OCI-LY1 (cell line): ENCODE results near the gene P3H4.

Experiments
- H2AFZ ChIP-seq: fragments of 200-600 bp; sonication (generic), shearing (Covaris generic); 2 replicates; pipeline ENCODE4 v1.6.0; 2014; ENCODE audit warnings: antibody characterized with exemption, mild to moderate bottlenecking, low read length
- H3F3A ChIP-seq: fragments of 200-600 bp; sonication (generic), shearing (Covaris generic); 2 replicates; pipeline ENCODE4 v1.6.0; 2014; ENCODE audit warnings: mild to moderate bottlenecking, antibody characterized with exemption, low read length, moderate library complexity; ENCODE audit not compliant: insufficient read depth
- H3K27ac ChIP-seq: fragments of 200-600 bp; sonication (generic); 2 replicates; pipeline ENCODE4 v1.5.1; 2014; ENCODE audit warnings: low read length, mixed run types, mild to moderate bottlenecking, low read depth; ENCODE audit not compliant: poor library complexity, severe bottlenecking
- H3K27me3 ChIP-seq: fragments of 200-600 bp; sonication (generic); 2 replicates; pipeline ENCODE4 v1.6.0; 2014; ENCODE audit warnings: antibody characterized with exemption, mild to moderate bottlenecking, low read length, moderate library complexity; ENCODE audit not compliant: insufficient read depth
- H3K36me3 ChIP-seq: fragments of 200-600 bp; sonication (generic); 2 replicates; pipeline ENCODE4 v1.6.1; 2014; ENCODE audit warnings: mild to moderate bottlenecking, antibody characterized with exemption, low read length, moderate library complexity, mixed read lengths; ENCODE audit not compliant: insufficient read depth
- H3K4me1 ChIP-seq: fragments of 200-600 bp; sonication (generic); 2 replicates; pipeline ENCODE4 v1.5.1; 2014; ENCODE audit warnings: mild to moderate bottlenecking, low read length, moderate library complexity; ENCODE audit not compliant: insufficient read depth, severe bottlenecking
- H3K4me2 ChIP-seq: fragments of 200-600 bp; sonication (generic), shearing (Covaris generic); 2 replicates; pipeline ENCODE4 v1.6.1; 2014; ENCODE audit warnings: low read length
- H3K4me3 ChIP-seq: fragments of 200-600 bp; sonication (generic); 2 replicates; pipeline ENCODE4 v1.5.1; 2014; ENCODE audit warnings: low read length, low read depth, mild to moderate bottlenecking, mixed read lengths; ENCODE audit not compliant: poor library complexity, severe bottlenecking
- H3K79me2 ChIP-seq: fragments of 200-600 bp; shearing (Covaris generic); 2 replicates; pipeline ENCODE4 v1.6.1; 2016; ENCODE audit warnings: mixed run types, low read length, mixed read lengths; ENCODE audit not compliant: insufficient read depth
- H3K9ac ChIP-seq: fragments of 200-600 bp; sonication (generic), shearing (Covaris generic); 2 replicates; pipeline ENCODE4 v1.6.1; 2014; ENCODE audit warnings: mild to moderate bottlenecking, low read length, mixed read lengths
- H3K9me2 ChIP-seq: fragments of 200-600 bp; sonication (generic), shearing (Covaris generic); 2 replicates; pipeline ENCODE4 v1.6.1; 2014; ENCODE audit warnings: low read depth, mild to moderate bottlenecking, low read length, mixed read lengths
- H3K9me3 ChIP-seq: fragments of 200-600 bp; shearing (Covaris generic); 2 replicates; pipeline ENCODE4 v1.6.1; 2014; ENCODE audit warnings: low read length, mixed read lengths
- H4K20me1 ChIP-seq: fragments of 200-600 bp; sonication (generic), shearing (Covaris generic); 2 replicates; pipeline ENCODE4 v1.6.0; 2016; ENCODE audit warnings: mild to moderate bottlenecking, low read length; ENCODE audit not compliant: insufficient read depth
- CTCF ChIP-seq: fragments of 200-600 bp; sonication (generic), shearing (Covaris generic); IDR thresholded peaks from 2 replicates; pipeline ENCODE4 v1.5.1; 2017; ENCODE audit warnings: mild to moderate bottlenecking, antibody characterized with exemption, low read length, moderate library complexity, mixed read lengths
- EZH2 ChIP-seq: fragments of 200-600 bp; sonication (generic), shearing (Covaris generic); IDR thresholded peaks from 2 replicates; pipeline ENCODE4 v1.8.0; 2017; ENCODE audit warnings: borderline replicate concordance, mixed run types, mild to moderate bottlenecking, antibody characterized with exemption, low read length, moderate library complexity, mixed read lengths

Gene P3H4

GRCh38 chr17:41769346-41769862 is 42.3 kb downstream of the P3H4 start:
- Histone ChIP-seq H3K4me1 (peaks cover 22% of the 10 kb centered on the region), H3K4me2 (no peak overlapping the region), H3K9me3 (no peaks in the 10 kb centered on the region), H4K20me1 (no peaks in the 10 kb centered on the region), H3K4me3 (no peak overlapping the region), H3K27me3 (no peaks in the 10 kb centered on the region), H3K9me2 (no peaks in the 10 kb centered on the region), H3K79me2 (no peaks in the 10 kb centered on the region), H3K36me3 (peaks cover 13% of the 10 kb centered on the region), H3F3A (no peaks in the 10 kb centered on the region), H2AFZ (no peak overlapping the region), H3K27ac (no peak overlapping the region), H3K9ac (no peak overlapping the region)
- no peak for TF ChIP-seq EZH2
- TF ChIP-seq CTCF, result no peak

- Histone ChIP-seq H3K4me3 (no peak overlapping the region), H3K36me3 (peaks cover 13% of the 10 kb centered on the region), H2AFZ (no peak overlapping the region), H4K20me1 (no peaks in the 10 kb centered on the region), H3K27me3 (no peaks in the 10 kb centered on the region), H3K4me1 (peaks cover 22% of the 10 kb centered on the region), H3K9ac (no peak overlapping the region), H3K27ac (no peak overlapping the region), H3K9me3 (no peaks in the 10 kb centered on the region), H3K4me2 (no peak overlapping the region), H3F3A (no peaks in the 10 kb centered on the region), H3K9me2 (no peaks in the 10 kb centered on the region), H3K79me2 (no peaks in the 10 kb centered on the region)
- TF ChIP-seq EZH2 (no peak), CTCF (no peak)
These were observed 43.0 kb downstream of the P3H4 start for GRCh38 chr17:41768682-41769288.

- Histone ChIP-seq H3K9ac (no peak overlapping the region), H3K27ac (no peak overlapping the region), H4K20me1 (no peaks in the 10 kb centered on the region), H2AFZ (no peak overlapping the region), H3K4me2 (no peak overlapping the region), H3K36me3 (peaks cover 19% of the 10 kb centered on the region), H3F3A (no peaks in the 10 kb centered on the region), H3K4me3 (no peak overlapping the region), H3K4me1 (peaks cover 22% of the 10 kb centered on the region), H3K27me3 (no peaks in the 10 kb centered on the region), H3K9me2 (no peaks in the 10 kb centered on the region), H3K9me3 (no peaks in the 10 kb centered on the region), H3K79me2 (no peaks in the 10 kb centered on the region)
- TF ChIP-seq EZH2, result no peak
- no peak for TF ChIP-seq CTCF
These were observed 44.3 kb downstream of the P3H4 start for GRCh38 chr17:41767324-41768042.
